HepG2 (cell line): Measurements from ENCODE around the gene SERTAD4. TPM values are rescaled to one million over a fixed set of nuclear protein-coding genes. Genes with fewer than 3 reads are reported as not detected.

ENCODE experiments used
- ATAC-seq: fragments of 200-7000 bp; cut with Tn5 transposase; 3 replicates; pipeline ENCODE4 v1.9.1; 2020; ENCODE audit warnings: mild to moderate bottlenecking, moderate library complexity
- BruUV-seq: library from RNA; stranded (reverse); fragments of 400-500 nt; replicated peaks from 2 replicates; lab custom pipeline; 2021; lab: Mats Ljungman, UMichigan
- CTCF ChIA-PET: fragments of 300-600 bp; formaldehyde crosslinking; extraction: SDS; loops from one replicate; lab custom pipeline; 2021; ENCODE audit warnings: low total read pairs, inconsistent platforms, low intra/inter-chr PET ratio; lab: Yijun Ruan, JAX
- POLR2A ChIA-PET: fragments of 350-600 bp; sonication (Branson Sonifier 250); formaldehyde crosslinking; loops from one replicate; lab custom pipeline; 2020; ENCODE audit warnings: antibody characterized with exemption, inconsistent platforms; lab: Yijun Ruan, JAX
- DNase-seq: peaks from one replicate; pipeline ENCODE4 v3.0.0-alpha.2; 2015; ENCODE audit warnings: low spot score
- FAIRE-seq: peaks from 3 replicates; lab custom pipeline; 2011; peaks lifted over from hg19 to GRCh38; lab: Jason Lieb, UNC
- H2AFZ ChIP-seq: one replicate; pipeline ENCODE4 v1.6.1; 2011; ENCODE audit warnings: low read length, inconsistent platforms
- H3K27ac ChIP-seq: fragments of 300-600 bp; 3 replicates; pipeline ENCODE4 v1.8.0; 2011; ENCODE audit warnings: mixed run types, mild to moderate bottlenecking, mixed read lengths, low read length, inconsistent platforms; ENCODE audit not compliant: insufficient read depth; ENCODE audit errors: extremely low read length
- H3K27me3 ChIP-seq, 2 experiments: fragments of 200-600 bp in 1 of 2; 2 replicates in 1 of 2; 3 replicates in 1 of 2; pipeline versions ENCODE4 v1.6.0 to v1.8.0; 2011; ENCODE audit warnings: low read length in 2 of 2, mild to moderate bottlenecking in 2 of 2, moderate library complexity in 2 of 2, inconsistent platforms in 1 of 2; ENCODE audit not compliant: insufficient read depth in 2 of 2, control insufficient read depth in 1 of 2
- H3K36me3 ChIP-seq, 2 experiments: fragments of 200-600 bp in 1 of 2; replicated peaks in 1 of 2; 2 replicates in 1 of 2; 3 replicates in 1 of 2; pipeline versions ENCODE4 v1.5.1 to v1.8.0; 2011; ENCODE audit warnings: low read length in 2 of 2, inconsistent platforms in 1 of 2; ENCODE audit not compliant: insufficient read depth in 2 of 2, control insufficient read depth in 1 of 2
- H3K4me1 ChIP-seq: 2 replicates; pipeline ENCODE4 v1.5.1; 2012; ENCODE audit warnings: low read length, inconsistent platforms; ENCODE audit not compliant: insufficient read depth
- H3K4me2 ChIP-seq: 2 replicates; pipeline ENCODE4 v1.6.0; 2011; ENCODE audit warnings: low read depth, low read length, inconsistent platforms
- H3K4me3 ChIP-seq, 3 experiments: fragments of 200-600 bp in 1 of 3; sonication (generic), shearing (Covaris generic) in 1 of 3; replicated peaks in 1 of 3; 2 replicates each; pipeline ENCODE4 v1.5.1; 2011 to 2016; ENCODE audit warnings: low read length in 3 of 3, inconsistent platforms in 2 of 3, low read depth in 2 of 3, mild to moderate bottlenecking in 2 of 3, control low read depth in 1 of 3, mixed read lengths in 1 of 3; ENCODE audit not compliant: insufficient read depth in 1 of 3
- H3K79me2 ChIP-seq: one replicate; pipeline ENCODE4 v1.6.1; 2011; ENCODE audit warnings: low read length, inconsistent platforms; ENCODE audit not compliant: insufficient read depth
- H3K9ac ChIP-seq: 2 replicates; pipeline ENCODE4 v1.6.0; 2011; ENCODE audit warnings: mild to moderate bottlenecking, low read depth, low read length, inconsistent platforms; ENCODE audit not compliant: insufficient read depth
- H3K9me3 ChIP-seq: 2 replicates; pipeline ENCODE4 v1.5.1; 2012; ENCODE audit warnings: mild to moderate bottlenecking, low read length
- H4K20me1 ChIP-seq: 2 replicates; pipeline ENCODE4 v1.6.0; 2011; ENCODE audit warnings: inconsistent platforms, mild to moderate bottlenecking, low read length, moderate library complexity; ENCODE audit not compliant: insufficient read depth
- BCLAF1 ChIP-seq: fragments of 450-650 bp; IDR thresholded peaks from 2 replicates; pipeline ENCODE4 v1.6.1; 2017; ENCODE audit warnings: mild to moderate bottlenecking
- CTCF ChIP-seq: sonication (generic); formaldehyde crosslinking; IDR thresholded peaks from 2 replicates; pipeline ENCODE4 v1.5.0; 2020; ENCODE audit warnings: mild to moderate bottlenecking, missing genetic modification reagents, moderate library complexity
- KAT2B ChIP-seq: fragments of 150-350 bp; IDR thresholded peaks from 2 replicates; pipeline ENCODE4 v1.6.1; 2014; ENCODE audit warnings: low read depth, low read length, borderline replicate concordance
- POLR2G ChIP-seq: fragments of 200-400 bp; formaldehyde crosslinking; IDR thresholded peaks from 2 replicates; pipeline ENCODE4 v1.6.1; 2018; ENCODE audit warnings: mild to moderate bottlenecking, low read depth, low read length, moderate library complexity
- PRMT3 ChIP-seq: sonication (generic); formaldehyde crosslinking; IDR thresholded peaks from 2 replicates; pipeline ENCODE4 v1.8.1; 2022; ENCODE audit warnings: low read depth, mild to moderate bottlenecking, moderate library complexity, missing genetic modification reagents, borderline replicate concordance
- SIX4 ChIP-seq: sonication (generic); formaldehyde crosslinking; IDR thresholded peaks from 2 replicates; pipeline ENCODE4 v1.4.0; 2020; ENCODE audit warnings: missing genetic modification reagents
- ZNF160 ChIP-seq: sonication (generic); formaldehyde crosslinking; IDR thresholded peaks from 2 replicates; pipeline ENCODE4 v1.8.0; 2022; ENCODE audit warnings: mild to moderate bottlenecking, inconsistent platforms, missing genetic modification reagents
- ZNF264 ChIP-seq: sonication (generic); formaldehyde crosslinking; IDR thresholded peaks from 2 replicates; pipeline ENCODE4 v1.4.0; 2020; ENCODE audit warnings: missing genetic modification reagents
- ZNF446 ChIP-seq: sonication (generic); formaldehyde crosslinking; IDR thresholded peaks from 2 replicates; pipeline ENCODE4 v1.5.0; 2020; ENCODE audit warnings: mild to moderate bottlenecking, missing genetic modification reagents
- ZNF768 ChIP-seq: sonication (generic); formaldehyde crosslinking; IDR thresholded peaks from 2 replicates; pipeline ENCODE4 v1.4.0; 2020; ENCODE audit warnings: missing genetic modification reagents
- WGBS: methylation state at CpG from one replicate; pipeline ENCODE4 v1.1.6; 2017; ENCODE audit warnings: low lambda C conversion rate; 5-methylcytosine and 5-hydroxymethylcytosine counted together
- in situ Hi-C: cut with HindIII; loops from 2 replicates; pipeline ENCODE4 v1.10.0; 2017; ENCODE audit warnings: low pct_unique_long_range_greater_than_20kb; ENCODE audit not compliant: extremely low pct_ligation_motif_present
- intact Hi-C: fragments of 100-400 bp; cut with micrococcal nuclease; formaldehyde crosslinking; loops from one replicate; pipeline ENCODE4 v1.10.0; 2022; ENCODE audit not compliant: unreplicated experiment
- polyA plus RNA-seq, 8 experiments: library from polyadenylated mRNA; depleted of rRNA in 3 of 8; stranded (reverse) in 7 of 8; unstranded in 1 of 8; fragments of >200 nt; fragmentation: Illumina TruSeq in 4 of 8; extraction: Trizol in 4 of 8; gene quantifications; 2 replicates each; pipeline versions ENCODE4 v1.2.1 to v1.2.3, GENCODE V29; 2011 to 2016; ENCODE audit warnings: low read depth in 4 of 8, missing spikeins in 1 of 8, mixed read lengths in 1 of 8; ENCODE audit not compliant: insufficient read depth in 1 of 8
- total RNA-seq, 5 experiments: library from RNA; depleted of rRNA; stranded (reverse); fragments of >200 nt; fragmentation: Illumina TruSeq; extraction: Trizol; gene quantifications; 2 replicates each; pipeline ENCODE4 v1.2.3, GENCODE V29; 2016; ENCODE audit warnings: low read depth in 1 of 5
- TF ChIP-seq, protein P1 (sequence below): sonication (generic); formaldehyde crosslinking; IDR thresholded peaks from 2 replicates; pipeline ENCODE4 v1.4.0; 2020; ENCODE audit warnings: missing genetic modification reagents

SERTAD4 gene
- total and polyA plus RNA-seq, 2 of the 13 experiments (the other 11 are each of a cell fraction or from before 2014, with no cell fraction given): not detected

DNA sequence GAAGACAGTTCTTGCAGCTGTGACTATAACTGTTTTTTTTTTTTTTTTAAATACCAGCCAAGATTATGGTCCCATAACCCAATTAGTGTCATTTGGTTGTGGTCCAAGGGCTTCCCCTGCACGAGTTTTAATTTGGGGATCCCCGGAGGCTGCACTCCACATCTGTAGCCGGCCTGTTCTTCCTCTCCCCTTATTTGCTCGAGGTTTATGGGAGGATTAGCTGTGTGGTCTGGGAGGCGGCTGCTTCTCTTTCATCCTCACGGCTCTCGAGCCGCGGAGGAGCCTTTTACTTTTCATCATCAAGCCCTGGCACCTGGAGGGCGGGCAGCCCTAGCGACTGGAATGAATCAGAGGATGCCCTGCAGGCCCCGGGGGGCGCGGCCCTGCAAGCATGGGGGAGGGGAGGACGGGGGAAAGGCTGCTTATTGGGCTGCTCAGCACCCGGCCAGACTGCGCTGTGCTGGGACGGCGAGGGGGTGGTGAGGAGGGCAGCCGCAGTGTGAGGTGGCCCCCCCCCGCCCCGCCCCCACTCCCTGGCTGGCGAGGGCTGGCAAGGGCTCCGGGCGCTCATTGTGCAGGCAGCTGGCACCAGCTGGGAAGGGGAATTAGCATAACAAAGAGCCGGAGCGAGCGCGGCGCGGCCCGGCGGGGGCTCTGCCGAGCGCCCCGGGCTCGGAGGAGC is 18.5 kb downstream of the SERTAD4 start (continued):
- no peak for TF ChIP-seq KAT2B
- TF ChIP-seq, protein P1, sequence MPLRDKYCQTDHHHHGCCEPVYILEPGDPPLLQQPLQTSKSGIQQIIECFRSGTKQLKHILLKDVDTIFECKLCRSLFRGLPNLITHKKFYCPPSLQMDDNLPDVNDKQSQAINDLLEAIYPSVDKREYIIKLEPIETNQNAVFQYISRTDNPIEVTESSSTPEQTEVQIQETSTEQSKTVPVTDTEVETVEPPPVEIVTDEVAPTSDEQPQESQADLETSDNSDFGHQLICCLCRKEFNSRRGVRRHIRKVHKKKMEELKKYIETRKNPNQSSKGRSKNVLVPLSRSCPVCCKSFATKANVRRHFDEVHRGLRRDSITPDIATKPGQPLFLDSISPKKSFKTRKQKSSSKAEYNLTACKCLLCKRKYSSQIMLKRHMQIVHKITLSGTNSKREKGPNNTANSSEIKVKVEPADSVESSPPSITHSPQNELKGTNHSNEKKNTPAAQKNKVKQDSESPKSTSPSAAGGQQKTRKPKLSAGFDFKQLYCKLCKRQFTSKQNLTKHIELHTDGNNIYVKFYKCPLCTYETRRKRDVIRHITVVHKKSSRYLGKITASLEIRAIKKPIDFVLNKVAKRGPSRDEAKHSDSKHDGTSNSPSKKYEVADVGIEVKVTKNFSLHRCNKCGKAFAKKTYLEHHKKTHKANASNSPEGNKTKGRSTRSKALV (CRISPR knock-in tag): no peak
- TF ChIP-seq, all 625 proteins: peak for 0

- TF ChIP-seq CTCF (no peak), ZNF768 (CRISPR knock-in tag) (no peak), BCLAF1 (no peak), ZNF264 (no peak), PRMT3 (CRISPR knock-in tag) (no peak), ZNF446 (CRISPR knock-in tag) (no peak), SIX4 (CRISPR knock-in tag) (no peak), POLR2G (no peak), ZNF160 (CRISPR knock-in tag) (no peak)
- Histone ChIP-seq H3K27me3 (peaks cover 5 to 42% of the 10 kb centered on the region in 2 experiments; a peak in 3 of 5 replicates), H3K4me2 (no peak overlapping the region), H3K27ac (no peak overlapping the region), H3K79me2 (no peaks in the 10 kb centered on the region), H3K9me3 (no peaks in the 10 kb centered on the region), H3K36me3 (no peaks in the 10 kb centered on the region), H3K9ac (no peak overlapping the region), H4K20me1 (no peaks in the 10 kb centered on the region), H2AFZ (no peak overlapping the region), H3K4me1 (no peaks in the 10 kb centered on the region), H3K4me3 (no peak overlapping the region)
- intact Hi-C loops (no loop called here), in situ Hi-C loops (no loop called here)
- ATAC-seq (no peak; the same call in 2 of the 3 replicates), DNase-seq (no peak), FAIRE-seq (no peak)
- no TSS peak for BruUV-seq
- ChIA-PET POLR2A (no interaction called here), CTCF (no interaction called here)
- whole genome bisulfite sequencing: 73% methylated on average over 40 of the region's 58 CpGs
Observed at GRCh38 chr1:210251680-210252490, 19.3 kb downstream of the SERTAD4 start.
